AG09309 (cell line): ENCODE data around the gene RNU1-4.
"Not testable (repeated sequence)": the region's sequence is repeated elsewhere in the genome, so short reads cannot be mapped to it uniquely, and the experiment has no call there.

Source experiments
- DNase-seq: peaks from one replicate; pipeline ENCODE4 v3.0.0-alpha.2; 2010; ENCODE audit warnings: low read depth
- H3K4me3 ChIP-seq: 2 replicates; pipeline ENCODE4 v1.5.1; 2011; ENCODE audit warnings: mild to moderate bottlenecking, low read depth, low read length, moderate library complexity; ENCODE audit not compliant: control insufficient read depth

Gene RNU1-4

GRCh38 chr1:16764248-16764819 lies 24.0 kb downstream of the RNU1-4 start:
- not testable (repeated sequence) for DNase-seq, H3K4me3 ChIP-seq

- not testable (repeated sequence) for H3K4me3 ChIP-seq, DNase-seq
These were observed 24.7 kb downstream of the RNU1-4 start for GRCh38 chr1:16764820-16765655.

DNA sequence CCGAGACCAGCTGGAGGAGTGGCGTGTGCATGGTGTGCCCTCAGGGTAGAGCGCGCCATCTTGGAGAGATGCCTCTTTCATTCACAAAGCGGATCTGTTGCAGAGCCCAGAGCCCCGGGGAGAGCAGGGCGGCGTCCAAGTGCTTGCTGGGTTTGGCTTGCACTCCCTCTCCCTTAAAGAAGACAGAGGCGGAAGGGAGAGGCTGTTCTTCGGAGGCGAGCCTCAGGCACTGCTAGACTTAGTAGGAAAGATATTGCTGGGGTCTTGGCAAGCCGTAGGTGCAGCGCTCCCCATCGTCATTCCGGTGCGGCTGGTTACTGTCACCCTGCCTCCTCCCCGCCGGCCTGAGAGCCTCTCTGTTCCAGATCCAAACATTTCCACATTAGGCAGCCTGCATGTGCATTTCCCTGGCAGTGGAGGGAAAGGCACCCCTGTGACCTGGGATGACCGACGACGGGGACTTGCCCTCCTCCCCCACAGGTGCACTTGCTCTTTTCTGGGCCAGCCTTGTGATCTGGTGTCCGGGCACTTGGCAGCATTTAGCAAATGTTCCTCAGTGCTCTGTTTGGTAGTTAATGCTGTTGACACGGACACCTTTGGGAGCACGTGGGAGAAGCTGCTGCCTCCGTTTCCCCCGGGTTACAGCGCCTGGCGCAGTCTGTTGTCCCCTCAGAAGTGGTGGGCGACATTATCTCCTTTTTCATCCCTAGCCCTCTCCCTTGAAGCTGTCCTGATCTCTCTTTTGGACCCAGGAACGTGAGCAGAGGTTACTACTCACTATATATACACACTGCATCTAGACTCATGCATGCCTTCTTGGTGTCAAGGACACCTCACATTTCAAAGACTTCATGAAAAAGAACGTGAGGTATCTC lies 25.7 kb downstream of the RNU1-4 start:
- DNase-seq, H3K4me3 ChIP-seq: not testable (repeated sequence)

- not testable (repeated sequence) for DNase-seq, H3K4me3 ChIP-seq
These were observed 26.5 kb downstream of the RNU1-4 start for GRCh38 chr1:16766689-16767256.

DNA sequence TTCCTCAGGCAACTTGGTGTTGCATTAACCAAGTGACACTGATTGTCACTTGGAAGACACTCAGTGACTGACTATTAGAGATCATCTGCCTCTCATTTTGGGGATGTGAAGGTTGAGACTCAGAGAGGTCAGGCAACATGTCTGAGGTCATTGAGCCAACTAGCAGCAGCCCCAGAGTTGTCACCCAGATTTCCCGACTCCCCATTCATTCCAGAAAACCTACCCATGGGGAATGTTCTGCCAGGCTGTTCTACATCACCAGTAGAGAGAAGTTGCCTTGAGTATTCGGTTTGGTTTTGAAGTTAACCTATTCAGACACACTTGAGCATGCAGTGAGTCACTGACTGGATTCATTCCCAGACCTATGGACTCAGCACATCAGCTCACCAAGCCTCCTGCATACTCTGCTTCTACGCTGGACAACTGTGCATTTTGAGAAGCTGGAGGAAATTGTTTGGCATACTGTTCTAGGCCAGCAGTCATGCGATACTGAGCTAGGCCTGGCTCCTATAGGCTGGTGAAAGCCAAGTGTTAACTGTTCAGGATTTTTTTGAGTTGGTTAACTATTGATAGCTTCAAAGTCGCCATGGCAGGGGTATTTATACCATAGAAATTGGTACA lies 29.9 kb downstream of the RNU1-4 start:
- peak; percentile 57 for DNase-seq
- H3K4me3 ChIP-seq: not testable (repeated sequence)

- not testable (repeated sequence) for DNase-seq
These were observed 30.7 kb downstream of the RNU1-4 start for GRCh38 chr1:16770896-16771446.

DNA sequence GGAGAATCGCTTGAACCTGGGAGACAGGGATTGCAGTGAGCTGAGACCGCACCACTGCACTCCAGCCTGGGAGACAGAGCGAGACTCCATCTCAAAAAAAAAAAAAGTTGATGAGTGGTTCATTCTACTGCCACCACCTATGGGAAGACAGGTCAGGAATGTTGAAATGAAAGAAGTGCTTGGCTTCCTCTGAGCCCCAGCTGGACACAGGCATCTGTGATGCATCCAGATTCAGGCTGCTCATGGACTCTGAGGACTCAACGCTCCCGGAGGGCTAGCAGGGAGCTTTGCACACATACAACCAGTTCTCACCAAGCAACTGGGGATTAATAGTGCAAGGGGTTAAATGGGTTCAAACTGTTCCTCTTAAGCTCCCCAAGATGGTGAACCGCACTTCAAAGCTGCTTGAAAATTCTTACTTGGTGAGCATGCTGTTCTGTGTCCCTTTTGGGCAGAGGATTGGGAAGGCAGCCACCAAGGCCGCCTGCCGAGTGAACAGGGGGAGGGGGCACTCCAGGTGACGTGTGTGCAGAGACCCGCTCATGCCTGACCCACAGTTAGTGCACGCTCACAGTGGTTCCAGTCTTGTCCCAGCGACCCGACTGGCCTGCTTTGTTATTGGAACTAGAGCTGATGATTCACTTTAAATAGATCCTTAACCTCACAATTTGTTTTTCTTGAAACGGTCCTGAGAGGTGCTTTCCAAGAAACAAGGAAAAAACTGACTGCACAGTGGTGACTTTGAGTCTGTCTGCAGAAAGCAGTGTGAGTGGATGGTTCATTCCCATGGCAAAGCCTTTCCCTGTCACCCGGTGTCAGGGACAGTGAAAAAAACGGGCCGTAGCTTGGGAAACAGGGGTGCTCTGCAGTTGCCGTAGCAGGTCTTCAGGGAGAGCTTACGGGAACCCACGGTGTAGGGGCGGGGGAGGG lies 32.2 kb downstream of the RNU1-4 start:
- not testable (repeated sequence) for DNase-seq, H3K4me3 ChIP-seq

More at GRCh38 chr1:16770896-16771446, 30.7 kb downstream of the RNU1-4 start:
- not testable (repeated sequence) for H3K4me3 ChIP-seq

- not testable (repeated sequence) for H3K4me3 ChIP-seq, DNase-seq
These were observed 32.9 kb downstream of the RNU1-4 start for GRCh38 chr1:16773205-16773596.

DNA sequence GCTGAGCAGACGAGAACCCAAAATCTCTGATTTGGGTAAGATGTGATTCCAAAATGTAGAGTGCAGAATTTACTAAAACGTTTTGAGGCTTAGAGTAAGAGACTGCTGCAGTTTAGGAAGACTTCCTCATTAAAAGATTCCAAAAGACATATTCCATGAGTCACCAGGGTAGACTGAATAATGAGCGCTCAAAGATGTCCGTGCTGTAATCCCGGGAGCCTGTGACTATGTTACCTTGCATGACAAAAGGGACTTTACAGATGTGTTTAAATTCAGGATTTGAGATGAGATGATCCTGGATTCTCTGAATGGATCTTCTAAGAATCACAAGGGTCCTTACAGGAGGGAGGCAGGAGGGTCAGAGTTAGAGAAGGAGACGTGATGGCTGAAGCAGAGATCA lies 33.4 kb downstream of the RNU1-4 start:
- DNase-seq, H3K4me3 ChIP-seq: not testable (repeated sequence)

GRCh38 chr1:16774773-16775172 lies 34.5 kb downstream of the RNU1-4 start:
- not testable (repeated sequence) for DNase-seq, H3K4me3 ChIP-seq

DNA sequence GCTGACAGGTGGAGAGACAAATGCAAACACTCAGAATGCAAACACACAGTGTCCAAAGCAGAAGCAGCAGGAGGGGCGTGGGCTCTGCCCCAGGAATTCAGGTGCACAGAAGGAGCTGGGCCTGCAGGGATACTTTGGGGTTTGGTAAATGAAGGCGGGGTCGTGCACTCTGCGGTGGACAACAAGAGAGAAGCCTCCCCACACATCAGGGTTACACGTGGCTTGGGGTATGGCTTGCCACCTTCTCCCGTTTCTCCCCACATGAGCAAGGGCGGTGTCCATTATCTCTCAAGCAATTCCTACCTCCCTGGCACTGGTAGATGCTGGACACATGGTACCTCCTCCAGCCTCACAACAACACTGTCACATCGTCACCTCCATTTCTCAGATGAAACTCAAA lies 35.0 kb downstream of the RNU1-4 start:
- DNase-seq, H3K4me3 ChIP-seq: not testable (repeated sequence)

GRCh38 chr1:16776248-16776647 lies 35.9 kb downstream of the RNU1-4 start:
- DNase-seq, H3K4me3 ChIP-seq: not testable (repeated sequence)

- H3K4me3 ChIP-seq, DNase-seq: not testable (repeated sequence)
These were observed 36.5 kb downstream of the RNU1-4 start for GRCh38 chr1:16776835-16777234.

DNA sequence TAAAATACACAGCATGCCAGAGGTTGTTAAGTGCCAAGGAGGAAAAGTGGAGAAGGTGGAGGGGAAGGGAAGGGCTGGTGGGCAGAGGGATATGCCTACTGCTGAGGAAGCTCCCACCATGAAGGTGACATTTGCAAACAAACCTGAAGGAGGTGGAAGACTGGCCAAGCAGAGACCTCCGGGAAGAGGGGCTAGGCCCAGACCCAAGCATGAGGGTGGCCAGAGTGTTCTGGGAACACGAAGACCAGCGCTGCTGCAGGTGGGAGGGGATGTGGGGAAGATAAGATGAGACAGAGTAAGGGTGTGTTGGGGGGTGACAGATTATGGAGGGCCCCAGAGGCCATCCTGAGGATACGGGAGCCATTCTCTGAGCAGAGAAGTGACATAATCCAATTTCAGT lies 37.5 kb downstream of the RNU1-4 start:
- not testable (repeated sequence) for H3K4me3 ChIP-seq, DNase-seq

DNA sequence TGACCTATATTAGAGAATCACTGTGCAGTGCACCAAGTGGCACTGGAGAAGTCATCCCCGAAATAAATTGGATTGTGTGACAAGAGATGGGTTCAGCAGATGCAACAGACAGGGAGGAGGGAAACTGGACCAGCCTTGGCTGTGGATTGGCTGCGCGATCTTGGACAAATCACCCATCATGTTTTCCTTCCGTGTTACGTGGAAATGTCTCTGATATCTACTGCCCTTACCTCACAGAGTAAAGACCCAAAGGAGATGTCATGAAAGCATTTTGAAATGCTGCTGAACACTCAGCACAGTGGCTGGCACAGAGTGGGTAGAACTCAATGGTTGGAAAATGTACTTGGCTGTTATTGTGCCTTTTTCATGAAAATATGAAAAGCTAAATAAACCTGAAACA lies 39.2 kb downstream of the RNU1-4 start:
- DNase-seq, H3K4me3 ChIP-seq: not testable (repeated sequence)

GRCh38 chr1:16781033-16781432 lies 40.7 kb downstream of the RNU1-4 start:
- DNase-seq, H3K4me3 ChIP-seq: not testable (repeated sequence)

DNA sequence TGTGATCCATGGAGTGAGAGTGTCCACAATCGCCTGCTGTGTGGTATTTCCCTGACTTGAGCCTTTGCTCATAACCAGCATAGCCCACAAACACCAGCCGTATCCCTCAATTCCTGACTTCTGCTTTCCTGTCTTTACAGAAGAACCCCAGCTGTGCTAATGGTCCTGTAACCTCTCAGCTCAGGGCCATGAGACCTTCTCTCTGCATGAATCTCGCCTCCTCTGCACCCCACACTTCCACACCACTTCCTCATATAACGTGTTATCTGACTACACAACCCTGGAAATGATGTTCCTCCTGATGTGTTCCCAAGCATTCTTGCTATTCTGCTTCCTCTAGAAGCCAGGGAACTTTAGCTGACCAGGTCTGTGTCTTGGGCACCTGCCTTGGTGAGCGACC lies 41.3 kb downstream of the RNU1-4 start:
- DNase-seq, H3K4me3 ChIP-seq: not testable (repeated sequence)
